AG09319 (cell line): ENCODE measurements around the gene ATF3.

ENCODE experiments used
- DNase-seq: peaks from one replicate; pipeline ENCODE4 v3.0.0-alpha.2; 2010; ENCODE audit warnings: low read depth; ENCODE audit errors: extremely low read depth
- TF ChIP-seq, protein P1 (sequence below): IDR thresholded peaks from 2 replicates; pipeline ENCODE4 v1.5.1; 2011; ENCODE audit warnings: low read depth, mild to moderate bottlenecking, inconsistent platforms, low read length, moderate library complexity

The ATF3 gene

DNA sequence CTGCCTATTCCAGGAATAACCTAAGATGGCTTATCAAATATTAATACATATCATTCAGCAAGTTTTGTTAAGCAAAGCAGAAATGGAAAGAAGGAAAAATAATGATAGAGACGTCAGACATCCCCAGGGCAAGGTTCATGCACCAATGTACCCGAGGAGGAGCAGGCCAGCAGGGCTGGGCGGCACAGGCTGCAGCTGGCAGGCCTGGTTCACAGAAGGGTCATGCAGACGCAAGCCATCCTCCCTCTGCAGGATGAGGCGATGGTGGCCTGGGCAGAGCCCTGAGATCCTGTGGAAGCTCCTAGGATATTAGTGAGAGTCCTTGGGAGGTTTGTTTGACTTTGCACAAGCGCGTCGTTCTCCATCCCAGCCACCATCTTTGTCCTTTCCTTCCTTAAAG lies 61.0 kb downstream of the ATF3 start:
- no peak for DNase-seq
- TF ChIP-seq, protein P1, sequence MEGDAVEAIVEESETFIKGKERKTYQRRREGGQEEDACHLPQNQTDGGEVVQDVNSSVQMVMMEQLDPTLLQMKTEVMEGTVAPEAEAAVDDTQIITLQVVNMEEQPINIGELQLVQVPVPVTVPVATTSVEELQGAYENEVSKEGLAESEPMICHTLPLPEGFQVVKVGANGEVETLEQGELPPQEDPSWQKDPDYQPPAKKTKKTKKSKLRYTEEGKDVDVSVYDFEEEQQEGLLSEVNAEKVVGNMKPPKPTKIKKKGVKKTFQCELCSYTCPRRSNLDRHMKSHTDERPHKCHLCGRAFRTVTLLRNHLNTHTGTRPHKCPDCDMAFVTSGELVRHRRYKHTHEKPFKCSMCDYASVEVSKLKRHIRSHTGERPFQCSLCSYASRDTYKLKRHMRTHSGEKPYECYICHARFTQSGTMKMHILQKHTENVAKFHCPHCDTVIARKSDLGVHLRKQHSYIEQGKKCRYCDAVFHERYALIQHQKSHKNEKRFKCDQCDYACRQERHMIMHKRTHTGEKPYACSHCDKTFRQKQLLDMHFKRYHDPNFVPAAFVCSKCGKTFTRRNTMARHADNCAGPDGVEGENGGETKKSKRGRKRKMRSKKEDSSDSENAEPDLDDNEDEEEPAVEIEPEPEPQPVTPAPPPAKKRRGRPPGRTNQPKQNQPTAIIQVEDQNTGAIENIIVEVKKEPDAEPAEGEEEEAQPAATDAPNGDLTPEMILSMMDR, result no peak

GRCh38 chr1:212670301-212670700 lies 61.7 kb downstream of the ATF3 start:
- DNase-seq, result no peak
- TF ChIP-seq, protein P1, result no peak
